IPS DF 19.7 (cell line): ENCODE measurements around the gene THAP7.
"Not testable (repeated sequence)": the region's sequence is repeated elsewhere in the genome, so short reads cannot be mapped to it uniquely, and the experiment has no call there.

Experiments
- DNase-seq: peaks from one replicate; pipeline ENCODE4 v3.0.0-alpha.2; 2013; ENCODE audit warnings: low read depth, low spot score

The THAP7 gene

DNA sequence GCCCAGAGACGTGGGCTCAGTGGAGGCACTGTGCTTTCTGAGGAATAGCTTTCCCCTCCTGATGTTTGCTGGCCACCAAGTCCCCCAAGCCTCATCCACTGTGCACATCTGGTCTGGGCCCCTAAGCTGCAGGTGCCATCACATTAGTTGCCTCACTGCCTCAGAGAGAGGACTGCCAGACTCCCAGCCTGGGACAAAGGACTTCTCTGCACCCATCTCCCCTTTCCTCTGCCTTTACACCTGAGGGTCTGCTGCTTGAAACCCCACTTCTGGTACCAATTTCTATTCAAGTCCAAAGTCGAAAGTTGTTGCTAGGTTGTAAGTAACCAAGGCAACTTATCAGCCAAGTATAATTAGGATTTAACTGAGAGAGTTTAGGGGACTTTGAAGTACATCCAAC is 23.5 kb downstream of the THAP7 start:
- DNase-seq: no peak

DNA sequence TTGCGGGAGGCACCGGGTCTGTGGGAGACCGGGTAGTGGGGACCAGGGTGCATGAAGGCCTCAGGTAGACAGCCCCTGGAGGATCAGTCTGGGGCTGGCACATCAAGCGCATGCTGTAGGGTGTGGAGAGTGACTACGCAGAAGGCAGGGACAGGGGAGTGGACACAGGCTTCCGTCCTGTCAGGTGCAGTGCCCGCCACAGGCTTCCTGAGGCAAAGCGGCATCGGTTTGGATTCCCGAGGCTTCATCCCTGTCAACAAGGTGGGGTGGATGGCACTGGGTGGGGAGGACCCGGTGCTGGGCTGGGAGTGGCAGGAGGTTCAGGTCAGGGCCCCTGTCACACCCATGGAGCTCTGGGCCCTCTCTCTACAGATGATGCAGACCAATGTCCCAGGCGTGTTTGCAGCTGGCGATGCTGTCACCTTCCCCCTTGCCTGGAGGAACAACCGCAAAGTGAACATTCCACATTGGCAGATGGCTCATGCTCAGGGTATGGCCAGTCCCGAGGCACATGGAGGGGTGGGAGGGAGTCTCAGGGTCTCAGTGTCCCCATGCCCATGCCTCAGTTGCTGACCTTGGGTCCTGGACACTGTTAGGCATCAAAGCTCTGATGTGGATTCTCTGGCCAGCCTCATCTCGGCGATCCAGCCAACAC is 24.3 kb downstream of the THAP7 start:
- DNase-seq: no peak

DNA sequence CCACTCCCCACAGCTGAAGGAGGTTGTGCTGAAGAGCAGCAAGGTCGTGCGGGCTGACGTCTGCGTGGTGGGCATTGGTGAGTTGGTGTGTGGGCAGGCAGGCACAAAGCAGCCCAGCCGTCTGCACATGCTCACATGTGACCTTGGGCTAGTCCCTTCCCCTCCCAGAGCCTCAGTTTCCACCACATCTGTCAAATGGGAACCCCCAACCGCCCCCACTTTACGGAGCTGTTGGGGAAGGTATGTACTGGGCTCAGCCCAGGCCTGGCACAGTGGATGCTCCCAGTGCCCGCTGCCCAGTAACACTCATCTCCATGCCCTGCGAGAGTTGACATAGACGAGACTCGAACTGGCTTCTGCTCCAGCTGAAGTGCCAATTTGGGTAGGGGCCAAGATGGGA is 24.9 kb downstream of the THAP7 start:
- DNase-seq: no peak

DNA sequence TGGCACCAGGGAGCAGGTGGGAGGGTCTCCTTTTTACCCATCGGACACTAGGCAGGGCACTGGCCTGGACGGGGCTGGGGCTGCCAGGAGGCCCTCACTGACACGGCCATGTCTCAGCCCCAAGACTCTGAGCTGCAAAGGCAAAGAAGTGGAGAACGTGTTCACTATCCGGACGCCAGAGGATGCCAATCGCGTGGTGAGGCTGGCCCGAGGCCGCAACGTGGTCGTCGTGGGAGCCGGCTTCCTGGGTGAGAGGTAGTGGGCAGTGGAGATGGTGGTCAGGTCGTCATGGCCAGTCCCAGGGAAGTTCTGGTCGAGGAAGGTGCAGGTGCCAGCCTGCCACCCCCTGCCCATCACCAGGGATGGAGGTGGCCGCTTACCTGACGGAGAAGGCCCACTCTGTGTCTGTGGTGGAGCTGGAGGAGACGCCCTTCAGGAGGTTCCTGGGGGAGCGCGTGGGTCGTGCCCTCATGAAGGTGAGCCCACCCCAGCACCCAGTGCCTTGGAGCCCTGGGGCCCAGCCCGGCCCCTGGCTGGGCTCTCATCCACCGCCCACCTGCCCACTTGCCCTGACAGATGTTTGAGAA is 25.5 kb downstream of the THAP7 start:
- no peak for DNase-seq

DNA sequence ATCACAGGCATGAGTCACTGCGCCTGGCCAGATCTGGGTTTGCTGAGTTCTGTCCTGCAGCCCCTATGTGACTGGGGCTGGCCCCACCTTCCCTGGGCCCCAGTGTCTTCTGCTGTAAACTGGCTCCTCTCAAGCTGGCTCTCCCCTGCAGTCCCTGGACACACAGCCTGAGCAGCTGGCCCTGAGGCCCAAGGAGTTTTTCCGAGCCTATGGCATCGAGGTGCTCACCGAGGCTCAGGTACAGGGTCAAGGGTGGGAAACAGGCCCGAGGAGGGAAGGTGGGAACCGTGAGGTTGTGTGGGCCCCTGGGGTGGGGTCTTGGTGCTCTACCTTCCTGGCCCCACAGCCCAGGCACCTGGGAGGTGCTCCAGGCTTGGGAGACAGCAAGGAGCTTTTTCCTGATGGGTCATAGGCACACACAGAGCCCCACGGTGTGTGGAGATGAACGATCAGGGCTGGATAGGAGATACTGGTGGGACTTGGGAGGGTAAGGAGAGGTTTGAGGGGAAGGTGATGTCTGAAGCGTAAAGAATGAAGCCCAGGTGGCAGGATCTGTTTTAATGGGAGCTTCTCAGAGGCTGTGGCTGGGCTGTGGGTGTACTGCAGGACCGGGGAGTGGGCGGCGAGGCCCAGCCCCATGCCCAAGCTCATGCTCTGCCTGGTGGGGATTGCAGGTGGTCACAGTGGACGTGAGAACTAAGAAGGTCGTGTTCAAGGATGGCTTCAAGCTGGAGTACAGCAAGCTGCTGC is 26.2 kb downstream of the THAP7 start:
- no peak for DNase-seq

DNA sequence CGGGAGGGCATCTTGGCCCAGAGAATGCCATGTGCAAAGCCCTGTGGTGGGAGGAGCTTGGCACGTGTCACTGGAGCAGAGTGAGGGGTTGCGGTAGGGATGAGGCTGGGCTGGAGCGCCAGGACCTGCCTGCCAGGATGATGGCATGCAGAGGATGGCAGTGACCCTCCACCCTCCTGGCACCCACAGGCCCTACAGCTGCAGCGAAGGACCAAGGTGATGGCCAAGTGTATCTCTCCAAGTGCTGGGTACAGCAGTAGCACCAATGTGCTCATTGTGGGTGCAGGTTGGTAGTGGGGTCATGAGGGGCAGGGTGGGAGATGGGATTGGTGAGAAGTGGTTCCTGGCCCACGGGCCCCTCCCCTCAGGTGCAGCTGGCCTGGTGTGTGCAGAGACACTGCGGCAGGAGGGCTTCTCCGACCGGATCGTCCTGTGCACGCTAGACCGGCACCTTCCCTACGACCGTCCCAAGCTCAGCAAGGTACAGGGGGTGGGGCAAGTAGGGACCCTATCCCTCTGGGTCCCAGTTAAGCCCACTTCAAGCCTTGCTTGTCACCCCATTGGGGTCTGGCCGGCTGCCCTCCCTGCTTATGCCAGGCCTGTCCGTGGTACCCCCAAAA is 27.5 kb downstream of the THAP7 start:
- DNase-seq: no peak

DNA sequence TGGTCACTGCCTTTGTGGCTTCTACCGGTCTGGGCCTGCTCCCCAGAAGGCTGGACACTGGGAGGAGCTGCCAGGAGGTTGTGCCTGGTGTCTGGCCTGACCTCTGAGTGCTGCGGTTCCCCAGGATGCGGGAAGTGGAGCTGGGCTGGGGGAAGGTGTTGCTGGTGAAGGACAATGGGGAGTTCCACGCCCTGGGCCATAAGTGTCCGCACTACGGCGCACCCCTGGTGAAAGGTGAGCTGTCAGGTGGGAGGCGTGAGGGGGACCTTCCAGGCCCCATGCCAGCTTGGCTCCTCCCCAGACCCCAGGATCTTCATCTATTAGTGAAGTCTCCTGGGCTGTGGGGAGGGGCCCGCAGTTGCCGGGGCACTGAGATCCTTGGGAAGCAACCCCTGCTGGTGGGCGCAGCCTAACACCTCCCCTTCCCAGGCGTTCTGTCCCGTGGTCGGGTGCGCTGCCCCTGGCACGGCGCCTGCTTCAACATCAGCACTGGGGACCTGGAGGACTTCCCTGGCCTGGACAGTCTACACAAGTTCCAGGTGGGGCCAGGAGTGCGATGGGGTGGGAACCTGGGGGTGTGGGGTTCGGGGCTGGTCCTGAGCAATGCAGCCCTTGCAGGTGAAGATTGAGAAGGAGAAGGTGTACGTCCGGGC is 28.2 kb downstream of the THAP7 start:
- DNase-seq: no peak

DNA sequence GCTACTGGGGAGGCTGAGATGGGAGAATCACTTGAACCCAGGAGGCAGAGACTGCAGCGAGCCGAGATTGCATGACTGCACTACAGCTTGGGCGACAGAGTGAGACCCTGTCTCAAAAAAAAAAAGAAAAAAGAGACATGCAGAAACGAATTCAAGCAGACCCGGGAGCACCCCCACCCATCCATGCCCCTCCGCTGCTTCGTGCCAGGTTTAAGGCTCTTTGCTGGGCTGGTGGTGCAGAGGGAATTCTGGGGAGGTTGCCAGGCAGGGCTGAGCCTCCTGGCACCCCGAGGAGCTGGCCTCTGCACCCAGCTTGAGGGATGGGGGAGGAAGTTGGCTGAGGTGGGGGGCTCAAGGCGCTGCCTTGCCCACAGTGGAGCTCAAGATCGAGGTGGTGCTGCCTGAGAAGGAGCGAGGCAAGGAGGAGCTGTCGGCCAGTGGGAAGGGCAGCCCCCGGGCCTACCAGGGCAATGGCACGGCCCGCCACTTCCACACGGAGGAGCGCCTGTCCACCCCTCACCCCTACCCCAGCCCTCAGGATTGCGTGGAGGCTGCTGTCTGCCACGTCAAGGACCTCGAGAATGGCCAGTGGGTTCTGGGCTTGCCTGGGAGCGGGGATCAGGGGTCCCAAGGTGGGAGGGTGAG is 28.9 kb downstream of the THAP7 start:
- DNase-seq: no peak

DNA sequence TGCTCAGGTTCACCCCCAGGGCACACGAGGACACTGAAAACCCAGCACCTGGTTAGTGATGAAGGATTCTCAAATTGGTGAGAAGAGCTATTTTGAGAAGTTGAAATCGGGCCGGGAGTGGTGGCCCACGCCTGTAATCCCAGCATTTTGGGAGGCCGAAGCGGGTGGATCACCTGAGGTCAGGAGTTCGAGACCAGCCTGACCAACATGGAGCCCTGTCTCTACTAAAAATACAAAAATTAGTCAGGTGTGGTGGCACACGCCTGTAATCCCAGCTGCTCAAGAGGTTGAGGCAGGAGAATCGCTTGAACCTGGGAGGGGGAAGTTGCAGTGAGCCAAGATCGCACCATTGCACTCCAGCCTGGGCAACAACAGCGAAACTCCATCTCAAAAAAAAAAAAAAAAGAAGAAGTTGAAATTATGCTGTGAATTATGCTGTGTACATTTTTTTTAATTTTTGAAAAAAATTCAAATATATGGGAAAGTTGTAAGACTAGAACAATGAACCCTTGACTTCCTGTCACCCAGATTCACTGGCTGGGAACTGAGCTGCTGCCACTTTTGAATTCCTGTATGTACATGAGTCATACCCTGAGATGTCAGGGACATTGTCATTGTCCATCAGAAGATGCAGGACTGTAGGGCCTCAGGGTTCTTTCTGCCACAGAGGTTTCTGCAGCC is 29.8 kb downstream of the THAP7 start:
- not testable (repeated sequence) for DNase-seq

DNA sequence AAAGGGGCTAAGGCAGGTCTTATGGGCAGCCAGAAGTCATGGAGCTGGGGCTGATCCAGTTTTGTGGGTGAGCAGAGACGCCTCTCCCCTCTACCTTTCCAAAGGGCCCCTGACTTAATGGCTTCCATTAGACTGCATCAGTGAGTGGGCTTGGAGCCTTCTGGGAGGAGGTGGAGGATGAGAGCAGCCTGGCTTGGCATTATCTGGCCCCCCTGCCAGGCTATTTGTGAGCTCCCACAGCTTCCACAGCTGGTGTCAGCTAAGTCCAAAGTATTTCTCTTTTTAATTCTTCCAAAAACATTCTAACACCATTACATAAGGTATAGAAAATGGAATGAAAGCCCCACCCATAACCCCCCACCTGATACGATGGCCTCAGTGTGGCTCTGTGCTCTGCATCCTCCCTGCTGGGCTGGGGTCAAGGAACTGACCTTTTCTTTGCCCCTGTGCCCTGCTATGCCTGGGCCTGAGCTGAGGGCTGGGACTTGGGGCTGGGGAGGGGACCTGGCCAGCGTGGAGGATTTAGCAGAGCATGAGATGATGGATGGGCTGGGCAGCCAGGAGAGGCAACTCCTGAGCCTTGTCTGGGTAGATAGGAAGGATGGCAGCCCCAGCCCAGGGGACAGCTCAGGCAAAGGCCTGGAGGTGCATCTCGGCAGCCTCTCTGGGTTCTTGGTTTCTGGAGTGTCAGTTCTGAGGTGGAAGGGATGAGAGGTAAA is 30.8 kb downstream of the THAP7 start:
- no peak for DNase-seq

DNA sequence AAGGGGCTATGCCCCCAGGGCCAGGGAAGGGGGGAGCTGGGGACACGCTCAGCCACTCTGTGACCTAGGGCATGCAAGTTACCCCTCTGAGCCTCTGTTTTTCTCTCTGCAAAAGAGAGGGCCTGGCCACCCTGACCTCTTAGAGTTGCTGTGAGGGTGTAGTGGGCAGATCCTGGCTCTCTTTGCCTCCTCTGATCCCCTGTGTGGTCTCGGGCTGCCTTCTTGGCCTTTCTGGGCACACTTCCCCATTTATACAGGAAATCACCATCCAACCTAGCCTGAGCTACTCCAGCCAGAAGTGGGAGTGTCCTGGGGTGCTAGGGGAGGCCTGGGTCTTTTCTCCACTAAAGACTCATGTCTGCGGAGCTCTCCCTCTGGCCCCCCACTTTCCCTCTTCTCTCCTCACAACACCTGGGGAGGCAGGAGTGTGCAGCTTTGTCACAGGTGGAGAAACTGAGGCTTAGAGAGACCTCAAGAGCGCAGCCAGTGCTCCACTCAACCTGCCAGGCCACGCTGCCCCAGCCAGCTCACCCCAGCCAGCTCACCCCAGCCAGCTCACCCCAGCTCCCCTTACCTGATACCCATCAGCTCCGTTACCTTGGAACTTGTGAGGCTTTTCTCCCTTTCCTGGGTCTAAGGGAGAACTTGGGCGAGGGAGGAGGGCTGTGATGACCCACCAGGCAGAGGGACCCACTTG is 33.5 kb downstream of the THAP7 start:
- no peak for DNase-seq

DNA sequence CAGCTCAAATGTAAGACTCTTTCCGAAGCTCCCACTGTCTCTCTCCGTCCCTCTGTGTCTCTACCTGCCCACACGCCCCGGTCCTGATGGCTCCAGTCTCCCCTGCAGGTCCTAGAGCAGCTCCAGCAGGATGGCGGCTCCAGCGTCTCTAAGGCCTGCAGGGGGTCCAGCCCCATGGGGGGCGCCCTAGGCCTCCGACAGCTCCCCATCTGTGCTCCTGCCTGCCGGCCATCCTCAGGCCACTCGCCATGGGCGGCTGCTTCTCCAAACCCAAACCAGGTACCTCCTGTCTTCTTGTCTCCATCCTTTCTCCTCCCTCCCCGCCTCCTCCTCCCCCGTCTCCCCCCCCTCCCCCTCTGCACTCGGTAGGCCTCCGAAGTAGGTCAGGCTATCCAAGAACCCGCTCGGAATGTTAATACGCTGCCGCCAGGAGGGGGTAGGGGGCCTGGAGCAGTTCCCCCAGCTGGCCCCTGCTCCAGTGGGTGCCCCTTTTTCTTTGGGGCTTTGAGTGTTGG is 34.2 kb downstream of the THAP7 start:
- no peak for DNase-seq

DNA sequence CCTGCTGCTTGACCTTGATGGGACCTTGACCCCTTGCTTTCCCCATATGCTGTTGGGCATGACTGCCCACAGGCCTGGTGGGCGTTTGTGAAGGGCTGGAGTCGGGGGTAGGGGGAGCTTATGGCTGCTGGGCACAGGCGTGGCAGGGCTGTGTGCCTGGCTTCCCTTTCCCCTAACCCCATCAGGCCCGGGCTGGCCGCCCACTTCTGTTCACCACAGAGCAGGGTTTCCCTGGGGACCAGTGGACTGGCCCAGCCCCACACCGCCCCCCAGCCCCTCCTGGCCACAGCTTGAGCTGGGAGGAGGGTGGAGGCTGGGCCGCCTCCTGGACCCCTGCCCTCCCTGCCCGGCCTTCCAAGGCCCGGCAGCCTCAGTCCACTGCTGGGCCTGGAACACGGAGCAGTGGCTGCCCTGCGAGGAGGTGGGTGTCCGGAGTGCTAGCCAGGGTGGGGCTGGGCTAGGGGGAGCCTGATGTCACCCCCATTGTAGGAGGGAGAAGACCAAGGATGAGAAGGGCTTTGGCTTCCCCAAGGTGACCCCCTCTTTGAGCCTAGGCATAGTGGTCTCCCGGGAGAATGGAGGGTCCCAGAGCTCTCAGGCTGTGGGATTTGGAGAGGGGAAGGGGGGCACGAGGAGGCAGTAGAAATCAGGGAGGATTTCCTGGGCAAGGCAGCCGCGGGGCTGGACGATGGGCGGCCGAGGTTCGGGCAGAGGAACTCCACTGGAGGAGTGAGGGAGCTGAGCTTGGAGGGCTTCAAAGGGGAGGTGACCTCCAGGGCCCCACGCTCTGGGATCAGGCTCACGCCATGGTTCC is 34.8 kb downstream of the THAP7 start, which contains the start of gene AIFM3:
Gene AIFM3 (plus strand): TSS at position 373 of the 814 bp plus-strand sequence. CDS start 690 bp downstream, outside the sequence.
- no peak for DNase-seq

DNA sequence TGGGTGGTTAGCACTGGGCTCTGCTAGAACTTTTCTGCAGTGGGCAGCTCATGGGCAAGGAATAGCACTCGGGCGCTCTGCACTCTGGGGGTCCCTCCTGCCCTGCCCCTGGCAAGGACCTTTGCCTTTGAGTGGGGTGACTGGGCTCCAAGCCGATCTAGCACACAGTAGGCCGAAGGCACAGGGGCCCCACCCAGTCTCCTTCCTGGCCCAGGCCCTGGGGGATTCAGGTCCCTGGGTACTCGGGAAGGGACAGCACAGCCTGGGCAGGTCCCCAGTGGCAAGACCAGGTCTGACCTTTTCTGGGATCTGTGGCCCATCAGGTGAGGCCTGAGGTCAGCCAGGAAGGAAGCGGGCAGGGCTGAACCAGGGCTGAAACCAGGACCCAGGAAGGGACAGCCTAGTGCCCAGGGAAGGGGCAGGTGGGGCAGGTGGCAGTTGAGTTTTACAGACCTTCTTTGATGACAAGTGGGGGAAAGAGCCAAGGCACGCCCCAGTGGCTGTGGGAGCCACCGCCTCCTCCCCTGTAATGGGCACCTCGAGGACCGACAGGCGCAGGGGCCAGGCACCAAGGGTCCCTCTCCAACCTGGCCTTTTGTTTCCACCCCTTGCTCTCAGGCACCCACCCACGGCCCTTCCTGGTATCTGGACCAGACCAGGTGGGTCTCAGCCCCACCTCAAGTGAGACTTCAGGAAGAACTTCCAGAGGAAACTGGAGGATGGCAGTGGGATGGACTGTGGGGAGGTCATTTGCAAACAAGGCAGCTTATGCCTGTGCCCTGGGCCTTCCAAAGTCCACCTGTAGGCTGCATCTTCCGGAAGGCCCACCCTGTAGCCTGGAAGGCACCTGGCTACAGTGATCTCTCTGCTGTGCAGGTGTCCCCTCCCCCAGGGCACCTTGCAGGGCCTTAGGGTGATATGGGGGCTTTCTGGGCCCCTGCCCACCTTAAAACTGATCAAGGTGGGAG is 35.7 kb downstream of the THAP7 start:
- DNase-seq: no peak

DNA sequence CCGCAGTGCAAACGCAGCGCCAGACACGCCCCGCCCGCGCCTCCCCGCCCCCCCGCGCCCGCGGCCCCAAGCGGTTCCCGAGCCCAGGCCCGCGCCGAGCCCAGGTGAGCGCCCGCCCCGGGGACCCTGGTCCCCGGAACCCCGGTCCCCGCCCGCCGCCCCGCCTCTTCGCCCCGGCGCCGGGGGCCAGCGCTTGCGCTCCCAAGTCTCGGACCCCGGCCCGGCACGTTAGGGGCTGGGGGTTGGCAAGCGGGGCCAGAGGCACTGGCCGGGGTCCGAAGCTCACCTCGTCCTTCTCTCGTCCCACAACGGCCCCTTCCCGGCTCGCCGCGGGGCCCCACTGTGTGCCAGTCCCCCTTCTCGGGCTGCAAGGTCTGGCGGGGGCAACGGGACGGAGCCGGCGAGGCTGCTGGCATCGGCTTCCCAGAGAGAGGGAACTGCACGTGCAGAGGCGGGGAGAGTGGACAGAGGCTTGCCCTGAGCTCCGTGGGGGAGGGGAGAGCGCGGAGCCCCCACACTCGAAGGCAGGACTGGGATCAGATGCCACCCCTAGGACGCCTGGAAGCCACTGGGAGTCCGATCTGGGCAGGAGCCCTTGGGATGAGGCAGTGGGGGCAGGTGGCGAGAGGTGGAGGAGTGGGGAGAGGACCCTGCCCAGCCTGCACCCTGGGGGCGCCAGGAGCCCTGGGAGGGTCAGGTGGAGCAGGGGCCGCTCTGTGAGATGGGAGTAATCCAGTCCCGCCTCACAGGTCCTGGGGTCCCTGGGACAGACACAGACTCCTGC is 36.6 kb downstream of the THAP7 start:
- DNase-seq: no peak

DNA sequence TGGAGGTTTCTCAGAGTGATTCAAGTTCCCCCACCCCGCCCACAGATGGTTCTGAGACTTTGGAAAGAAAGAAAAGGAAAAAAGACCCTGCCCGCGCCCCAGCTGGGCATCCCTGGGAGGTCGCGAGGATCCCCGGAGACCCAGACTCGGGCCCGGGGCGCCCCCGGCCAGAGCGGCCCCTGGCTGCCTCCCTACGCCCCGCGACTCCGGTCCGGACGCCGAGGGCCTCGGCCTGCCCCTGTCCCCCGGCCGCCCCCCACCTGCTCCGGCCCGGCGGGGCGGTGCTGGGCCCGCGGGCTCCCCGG is 37.2 kb downstream of the THAP7 start:
- DNase-seq: no peak
